Daoy (cell line): ENCODE measurements around the gene SLC13A2. TPM values are rescaled to one million over a fixed set of nuclear protein-coding genes. Genes with fewer than 3 reads are reported as not detected.

Experiments
- DNase-seq: peaks from one replicate; pipeline ENCODE4 v3.0.0-alpha.2; 2015; ENCODE audit warnings: low read depth
- total RNA-seq: library from RNA; depleted of rRNA; stranded (reverse); fragments of >200 nt; shearing (Covaris generic); gene quantifications from 2 replicates; pipeline ENCODE4 v1.2.3, GENCODE V29; 2014

SLC13A2 gene
- total RNA-seq, 1 experiment from 2014 or later, result not detected

GRCh38 chr17:28492352-28493310 lies 19.2 kb downstream of the SLC13A2 start:
- DNase-seq, result no peak

DNA sequence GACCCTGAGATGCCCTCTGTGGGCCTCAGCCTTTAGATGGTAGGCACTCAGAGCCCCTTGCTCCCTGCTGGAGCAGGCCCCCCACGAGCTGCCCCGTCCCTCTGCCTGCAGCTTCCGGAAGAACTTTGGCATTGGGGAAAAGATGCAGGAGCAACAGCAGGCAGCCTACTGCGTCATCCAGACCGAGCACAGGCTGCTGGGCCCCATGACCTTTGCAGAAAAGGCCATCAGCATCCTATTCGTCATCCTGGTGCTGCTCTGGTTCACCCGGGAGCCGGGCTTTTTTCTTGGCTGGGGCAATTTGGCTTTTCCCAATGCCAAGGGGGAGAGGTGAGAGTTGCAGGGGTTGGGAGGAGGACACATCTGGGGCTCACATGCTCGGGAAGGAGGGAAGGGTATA lies 20.0 kb downstream of the SLC13A2 start:
- no peak for DNase-seq

GRCh38 chr17:28494445-28495188 lies 21.2 kb downstream of the SLC13A2 start:
- DNase-seq, result peak; percentile 80

DNA sequence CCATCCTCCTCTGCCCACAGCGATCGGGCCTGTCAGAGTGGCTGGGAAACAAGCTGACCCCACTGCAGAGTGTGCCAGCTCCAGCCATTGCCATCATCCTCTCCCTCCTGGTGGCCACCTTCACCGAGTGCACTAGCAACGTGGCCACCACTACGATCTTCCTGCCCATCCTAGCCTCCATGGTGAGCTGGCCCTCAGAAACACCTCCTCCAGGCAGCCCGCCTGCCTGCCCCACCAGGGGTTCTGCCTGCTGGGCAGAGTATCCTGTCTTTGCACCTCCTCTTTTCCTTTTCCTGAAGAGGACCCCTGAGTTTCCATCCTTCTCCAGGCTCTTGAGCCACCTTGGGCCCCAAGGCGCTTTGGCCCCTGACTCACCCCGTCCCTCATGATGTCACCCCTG lies 22.2 kb downstream of the SLC13A2 start:
- DNase-seq, result no peak

GRCh38 chr17:28497931-28498330 lies 24.5 kb downstream of the SLC13A2 start:
- DNase-seq, result no peak

DNA sequence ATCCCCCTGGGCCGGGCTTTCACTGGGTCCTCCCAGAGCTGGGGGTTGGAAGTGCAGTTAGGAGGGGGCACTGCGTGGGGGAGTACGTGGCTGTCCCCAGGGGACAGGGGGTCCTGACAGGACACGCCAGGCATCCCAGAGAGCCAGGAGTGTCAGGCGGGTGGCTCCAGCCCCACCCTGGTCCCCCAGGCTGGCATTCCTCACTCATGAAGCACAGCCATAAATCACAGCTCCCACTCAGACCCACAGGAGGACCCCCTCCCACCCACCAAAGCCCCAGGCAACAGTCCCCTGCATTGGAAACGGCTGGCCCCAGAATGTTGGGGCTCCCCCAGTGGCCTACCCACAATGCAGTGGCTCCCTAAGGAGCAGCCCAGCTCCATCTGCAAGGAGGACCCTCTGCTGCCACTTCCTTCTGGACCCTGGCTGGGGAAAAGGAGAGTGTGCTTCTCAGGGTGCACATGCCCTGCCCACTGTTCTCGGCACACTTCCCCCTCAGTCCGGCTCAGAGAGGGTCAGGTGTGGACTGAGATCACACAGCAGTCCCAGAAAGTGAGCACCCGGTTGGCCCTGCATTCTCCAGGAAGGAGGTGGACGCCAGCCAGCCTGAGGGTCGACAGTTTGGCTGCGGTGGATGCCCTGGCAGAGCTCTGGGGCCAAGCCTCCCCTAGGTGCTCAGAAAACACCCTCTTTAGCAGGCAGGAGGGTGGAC lies 25.4 kb downstream of the SLC13A2 start:
- no peak for DNase-seq

- DNase-seq, result no peak
These were observed 25.9 kb downstream of the SLC13A2 start for GRCh38 chr17:28499364-28499664.

GRCh38 chr17:28499684-28500357 lies 26.4 kb downstream of the SLC13A2 start:
- no peak for DNase-seq

DNA sequence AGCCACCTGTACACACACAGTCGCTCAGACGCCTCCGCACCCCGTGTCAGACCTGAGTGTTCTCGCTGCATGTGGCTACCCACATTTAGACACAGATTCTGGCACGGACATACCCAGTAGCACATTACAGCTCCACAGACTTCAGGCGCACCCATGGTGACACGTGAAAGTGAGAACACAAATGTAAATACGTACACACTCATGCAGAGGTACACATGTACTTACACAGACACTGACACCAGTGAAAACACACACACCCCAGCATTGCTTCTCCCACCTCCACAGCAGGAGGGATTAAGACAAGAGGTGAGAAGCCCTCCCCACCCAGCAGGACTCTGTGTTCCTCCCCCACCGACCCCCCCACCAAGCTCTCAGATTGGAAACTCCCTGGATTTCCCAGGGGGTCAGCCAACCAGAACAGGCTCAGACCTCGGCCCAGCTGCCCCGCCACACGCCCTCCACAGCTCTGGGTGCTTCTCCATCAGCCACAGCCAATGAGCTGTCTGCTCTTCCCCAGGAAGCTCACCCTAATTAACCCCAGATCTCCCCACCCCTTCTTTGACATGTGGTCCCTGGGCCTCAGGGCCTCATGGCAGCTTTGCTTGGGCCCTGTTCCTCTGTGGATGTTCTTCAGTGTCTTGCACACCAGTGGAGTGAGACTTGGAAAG lies 27.4 kb downstream of the SLC13A2 start:
- no peak for DNase-seq

- DNase-seq, result no peak
These were observed 28.2 kb downstream of the SLC13A2 start for GRCh38 chr17:28501421-28502284.

GRCh38 chr17:28503420-28503819 lies 30.0 kb downstream of the SLC13A2 start:
- no peak for DNase-seq

GRCh38 chr17:28505986-28506665 lies 32.7 kb downstream of the SLC13A2 start, which contains the start of gene FOXN1:
Gene FOXN1 (plus strand): TSS chr17:28506348. CDS start chr17:28523970, 17,622 bp downstream.
- no peak for DNase-seq

DNA sequence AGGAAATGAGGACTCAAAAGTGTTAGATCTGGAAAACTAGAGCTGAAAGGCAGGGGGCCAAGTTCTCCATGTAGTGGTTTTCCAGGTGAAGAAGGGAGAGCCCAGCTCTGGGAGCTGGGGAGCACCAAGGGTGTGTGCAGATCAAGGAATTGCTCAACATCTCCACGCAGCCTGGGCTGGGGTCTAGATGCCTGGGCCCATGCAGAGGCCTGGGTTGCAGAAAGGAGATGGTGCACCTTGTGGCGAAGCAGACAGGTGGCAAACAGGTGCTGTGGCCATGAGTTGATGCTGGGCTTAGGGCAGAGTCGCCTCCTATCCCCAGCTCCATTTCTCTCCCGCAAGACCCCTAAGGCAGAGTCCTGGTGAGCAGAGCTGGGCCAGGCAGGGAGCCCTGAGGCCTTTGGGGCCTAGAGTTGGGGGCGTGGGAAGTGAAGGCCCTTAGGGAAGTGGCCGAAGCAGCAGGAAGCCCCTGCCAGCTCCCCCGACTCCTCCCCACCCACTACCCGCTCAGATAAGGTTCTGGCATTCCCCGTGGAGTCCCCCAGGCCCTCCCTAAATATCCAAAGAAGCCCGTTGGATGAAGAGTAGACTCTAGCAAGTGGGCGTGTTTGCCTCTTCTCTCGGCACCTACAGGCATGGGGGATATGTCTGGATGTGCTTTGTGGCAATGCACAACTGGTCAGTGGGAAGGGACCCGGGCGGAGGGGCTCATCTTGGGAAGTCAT lies 33.5 kb downstream of the SLC13A2 start:
- no peak for DNase-seq

GRCh38 chr17:28507567-28508203 lies 34.2 kb downstream of the SLC13A2 start:
- no peak for DNase-seq

DNA sequence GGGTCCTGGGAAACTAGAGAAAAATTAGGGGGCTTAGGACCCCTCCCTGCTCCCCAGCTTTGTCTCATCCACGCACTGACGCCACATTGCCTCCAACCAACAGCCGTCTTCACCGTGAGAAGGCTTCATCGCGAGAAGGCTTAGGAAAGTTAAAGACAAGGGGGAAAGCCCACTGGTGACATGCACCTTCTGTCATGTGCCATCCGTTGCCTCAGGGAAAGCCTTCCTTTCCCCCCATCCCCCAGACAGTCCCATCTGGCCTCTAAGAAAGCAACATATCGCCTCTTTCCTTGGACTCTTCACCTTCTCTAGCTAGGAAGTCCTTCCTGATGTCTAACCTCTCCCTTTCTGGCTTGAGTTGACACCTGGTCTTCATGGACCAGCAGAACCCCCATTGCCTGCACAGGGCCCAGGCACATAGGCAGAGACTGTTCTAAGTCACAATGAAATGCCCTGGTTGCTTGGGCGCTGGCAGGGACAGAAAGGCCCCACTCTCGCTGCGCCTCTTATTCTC lies 34.8 kb downstream of the SLC13A2 start:
- DNase-seq, result no peak

- DNase-seq, result no peak
These were observed 36.3 kb downstream of the SLC13A2 start for GRCh38 chr17:28509789-28510188.

- DNase-seq, result no peak
These were observed 38.5 kb downstream of the SLC13A2 start for GRCh38 chr17:28511858-28512461.

GRCh38 chr17:28513476-28513875 lies 40.0 kb downstream of the SLC13A2 start:
- DNase-seq, result no peak
